ENCODE data around the gene HES2. TPM values are rescaled to one million over a fixed set of nuclear protein-coding genes. Genes with fewer than 3 reads are reported as not detected.

The HES2 gene
- total and polyA plus RNA-seq, 2 experiments from 2014 or later, result 1.6 to 2.1 TPM

DNA sequence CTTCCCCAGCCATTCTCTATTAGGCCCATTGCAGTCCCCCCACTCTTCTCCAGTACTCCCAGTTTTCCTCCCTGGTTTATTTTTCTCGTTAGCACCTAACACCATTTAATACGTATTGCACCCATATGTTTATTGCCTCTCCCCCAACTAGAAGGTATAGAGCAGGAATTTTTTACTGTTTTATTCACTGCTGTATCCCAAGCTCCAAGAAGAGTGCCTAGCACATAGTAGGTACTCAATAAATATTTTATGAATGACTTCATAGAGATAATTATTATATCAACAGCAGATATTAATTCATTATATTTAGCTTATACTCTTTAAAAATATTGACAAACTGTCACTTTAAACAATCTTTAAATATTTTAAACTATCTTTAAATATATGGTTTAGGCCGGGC is 20.4 kb downstream of the HES2 start:
- Mint-ChIP-seq H3K9me3 (0 out of 3 replicates have a peak, but pooled peaks cover 5% of the 10 kb centered on the region), H3K36me3 (ENCODE audit: low read depth) (peaks cover 6% of the 10 kb centered on the region; the same call in 2 of the 3 replicates), H3K4me3 (no peak overlapping the region; the same call in 2 of the 3 replicates), H3K4me1 (peaks cover under 1% of the 10 kb centered on the region; the same call in 2 of the 3 replicates), H3K27ac (no peak overlapping the region), H3K27me3 (ENCODE audit: insufficient read depth, low read depth, poor library complexity) (peaks cover 5% of the 10 kb centered on the region)
- ATAC-seq (no peak), DNase-seq (ENCODE audit: low spot score) (no peak)
- H3K79me2 ChIP-seq (replicated peaks; ENCODE audit: insufficient read depth), result no peaks in the 10 kb centered on the region
- H3K4me3 ChIP-seq, result no peak overlapping the region
- H3K4me2 ChIP-seq, result no peak overlapping the region
- no peak overlapping the region for H2AFZ ChIP-seq
- no peaks in the 10 kb centered on the region for H3K27me3 ChIP-seq (ENCODE audit: insufficient read depth)
- H3K27ac ChIP-seq (ENCODE audit: low read depth), result no peak overlapping the region
- no peaks in the 10 kb centered on the region for H3K36me3 ChIP-seq (ENCODE audit: insufficient read depth)
- no peaks in the 10 kb centered on the region for H3K4me1 ChIP-seq (ENCODE audit: insufficient read depth)
- no peaks in the 10 kb centered on the region for H3K9me2 ChIP-seq (ENCODE audit: insufficient read depth)
- no peaks in the 10 kb centered on the region for H4K20me1 ChIP-seq (replicated peaks; ENCODE audit: insufficient read depth)
- TF ChIP-seq, protein P1, sequence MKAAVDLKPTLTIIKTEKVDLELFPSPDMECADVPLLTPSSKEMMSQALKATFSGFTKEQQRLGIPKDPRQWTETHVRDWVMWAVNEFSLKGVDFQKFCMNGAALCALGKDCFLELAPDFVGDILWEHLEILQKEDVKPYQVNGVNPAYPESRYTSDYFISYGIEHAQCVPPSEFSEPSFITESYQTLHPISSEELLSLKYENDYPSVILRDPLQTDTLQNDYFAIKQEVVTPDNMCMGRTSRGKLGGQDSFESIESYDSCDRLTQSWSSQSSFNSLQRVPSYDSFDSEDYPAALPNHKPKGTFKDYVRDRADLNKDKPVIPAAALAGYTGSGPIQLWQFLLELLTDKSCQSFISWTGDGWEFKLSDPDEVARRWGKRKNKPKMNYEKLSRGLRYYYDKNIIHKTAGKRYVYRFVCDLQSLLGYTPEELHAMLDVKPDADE (IDR thresholded peaks at IDR 0.05), result no peak
- TF ChIP-seq NANOG (IDR thresholded peaks at IDR 0.05; ENCODE audit: borderline replicate concordance) (no peak), REST (IDR thresholded peaks at IDR 0.05; ENCODE audit: unreplicated experiment) (no peak), ZNF331 (CRISPR knock-in tag; IDR thresholded peaks at IDR 0.05; ENCODE audit: low read depth) (no peak), EZH2phosphoT487 (IDR thresholded peaks at IDR 0.05; ENCODE audit: unreplicated experiment) (no peak), POLR2AphosphoS5 (IDR thresholded peaks at IDR 0.05; ENCODE audit: low read depth) (no peak), JUNB (IDR thresholded peaks at IDR 0.05; ENCODE audit: unreplicated experiment) (no peak), EZH2 (IDR thresholded peaks at IDR 0.05; ENCODE audit: low read depth, unreplicated experiment) (no peak), CREB1 (CRISPR knock-in tag; IDR thresholded peaks at IDR 0.05; ENCODE audit: low read depth) (no peak), STAT1 (IDR thresholded peaks at IDR 0.05; ENCODE audit: unreplicated experiment) (no peak), ZNF114 (CRISPR knock-in tag; IDR thresholded peaks at IDR 0.05) (no peak)
- TF ChIP-seq, protein P2, sequence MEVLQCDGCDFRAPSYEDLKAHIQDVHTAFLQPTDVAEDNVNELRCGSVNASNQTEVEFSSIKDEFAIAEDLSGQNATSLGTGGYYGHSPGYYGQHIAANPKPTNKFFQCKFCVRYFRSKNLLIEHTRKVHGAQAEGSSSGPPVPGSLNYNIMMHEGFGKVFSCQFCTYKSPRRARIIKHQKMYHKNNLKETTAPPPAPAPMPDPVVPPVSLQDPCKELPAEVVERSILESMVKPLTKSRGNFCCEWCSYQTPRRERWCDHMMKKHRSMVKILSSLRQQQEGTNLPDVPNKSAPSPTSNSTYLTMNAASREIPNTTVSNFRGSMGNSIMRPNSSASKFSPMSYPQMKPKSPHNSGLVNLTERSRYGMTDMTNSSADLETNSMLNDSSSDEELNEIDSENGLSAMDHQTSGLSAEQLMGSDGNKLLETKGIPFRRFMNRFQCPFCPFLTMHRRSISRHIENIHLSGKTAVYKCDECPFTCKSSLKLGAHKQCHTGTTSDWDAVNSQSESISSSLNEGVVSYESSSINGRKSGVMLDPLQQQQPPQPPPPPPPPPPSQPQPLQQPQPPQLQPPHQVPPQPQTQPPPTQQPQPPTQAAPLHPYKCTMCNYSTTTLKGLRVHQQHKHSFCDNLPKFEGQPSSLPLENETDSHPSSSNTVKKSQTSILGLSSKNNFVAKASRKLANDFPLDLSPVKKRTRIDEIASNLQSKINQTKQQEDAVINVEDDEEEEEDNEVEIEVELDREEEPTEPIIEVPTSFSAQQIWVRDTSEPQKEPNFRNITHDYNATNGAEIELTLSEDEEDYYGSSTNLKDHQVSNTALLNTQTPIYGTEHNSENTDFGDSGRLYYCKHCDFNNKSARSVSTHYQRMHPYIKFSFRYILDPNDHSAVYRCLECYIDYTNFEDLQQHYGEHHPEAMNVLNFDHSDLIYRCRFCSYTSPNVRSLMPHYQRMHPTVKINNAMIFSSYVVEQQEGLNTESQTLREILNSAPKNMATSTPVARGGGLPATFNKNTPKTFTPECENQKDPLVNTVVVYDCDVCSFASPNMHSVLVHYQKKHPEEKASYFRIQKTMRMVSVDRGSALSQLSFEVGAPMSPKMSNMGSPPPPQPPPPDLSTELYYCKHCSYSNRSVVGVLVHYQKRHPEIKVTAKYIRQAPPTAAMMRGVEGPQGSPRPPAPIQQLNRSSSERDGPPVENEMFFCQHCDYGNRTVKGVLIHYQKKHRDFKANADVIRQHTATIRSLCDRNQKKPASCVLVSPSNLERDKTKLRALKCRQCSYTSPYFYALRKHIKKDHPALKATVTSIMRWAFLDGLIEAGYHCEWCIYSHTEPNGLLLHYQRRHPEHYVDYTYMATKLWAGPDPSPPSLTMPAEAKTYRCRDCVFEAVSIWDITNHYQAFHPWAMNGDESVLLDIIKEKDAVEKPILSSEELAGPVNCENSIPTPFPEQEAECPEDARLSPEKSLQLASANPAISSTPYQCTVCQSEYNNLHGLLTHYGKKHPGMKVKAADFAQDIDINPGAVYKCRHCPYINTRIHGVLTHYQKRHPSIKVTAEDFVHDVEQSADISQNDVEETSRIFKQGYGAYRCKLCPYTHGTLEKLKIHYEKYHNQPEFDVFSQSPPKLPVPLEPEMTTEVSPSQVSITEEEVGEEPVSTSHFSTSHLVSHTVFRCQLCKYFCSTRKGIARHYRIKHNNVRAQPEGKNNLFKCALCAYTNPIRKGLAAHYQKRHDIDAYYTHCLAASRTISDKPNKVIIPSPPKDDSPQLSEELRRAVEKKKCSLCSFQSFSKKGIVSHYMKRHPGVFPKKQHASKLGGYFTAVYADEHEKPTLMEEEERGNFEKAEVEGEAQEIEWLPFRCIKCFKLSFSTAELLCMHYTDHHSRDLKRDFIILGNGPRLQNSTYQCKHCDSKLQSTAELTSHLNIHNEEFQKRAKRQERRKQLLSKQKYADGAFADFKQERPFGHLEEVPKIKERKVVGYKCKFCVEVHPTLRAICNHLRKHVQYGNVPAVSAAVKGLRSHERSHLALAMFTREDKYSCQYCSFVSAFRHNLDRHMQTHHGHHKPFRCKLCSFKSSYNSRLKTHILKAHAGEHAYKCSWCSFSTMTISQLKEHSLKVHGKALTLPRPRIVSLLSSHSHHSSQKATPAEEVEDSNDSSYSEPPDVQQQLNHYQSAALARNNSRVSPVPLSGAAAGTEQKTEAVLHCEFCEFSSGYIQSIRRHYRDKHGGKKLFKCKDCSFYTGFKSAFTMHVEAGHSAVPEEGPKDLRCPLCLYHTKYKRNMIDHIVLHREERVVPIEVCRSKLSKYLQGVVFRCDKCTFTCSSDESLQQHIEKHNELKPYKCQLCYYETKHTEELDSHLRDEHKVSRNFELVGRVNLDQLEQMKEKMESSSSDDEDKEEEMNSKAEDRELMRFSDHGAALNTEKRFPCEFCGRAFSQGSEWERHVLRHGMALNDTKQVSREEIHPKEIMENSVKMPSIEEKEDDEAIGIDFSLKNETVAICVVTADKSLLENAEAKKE (CRISPR knock-in tag; IDR thresholded peaks at IDR 0.05), result no peak
- TF ChIP-seq, protein P3, sequence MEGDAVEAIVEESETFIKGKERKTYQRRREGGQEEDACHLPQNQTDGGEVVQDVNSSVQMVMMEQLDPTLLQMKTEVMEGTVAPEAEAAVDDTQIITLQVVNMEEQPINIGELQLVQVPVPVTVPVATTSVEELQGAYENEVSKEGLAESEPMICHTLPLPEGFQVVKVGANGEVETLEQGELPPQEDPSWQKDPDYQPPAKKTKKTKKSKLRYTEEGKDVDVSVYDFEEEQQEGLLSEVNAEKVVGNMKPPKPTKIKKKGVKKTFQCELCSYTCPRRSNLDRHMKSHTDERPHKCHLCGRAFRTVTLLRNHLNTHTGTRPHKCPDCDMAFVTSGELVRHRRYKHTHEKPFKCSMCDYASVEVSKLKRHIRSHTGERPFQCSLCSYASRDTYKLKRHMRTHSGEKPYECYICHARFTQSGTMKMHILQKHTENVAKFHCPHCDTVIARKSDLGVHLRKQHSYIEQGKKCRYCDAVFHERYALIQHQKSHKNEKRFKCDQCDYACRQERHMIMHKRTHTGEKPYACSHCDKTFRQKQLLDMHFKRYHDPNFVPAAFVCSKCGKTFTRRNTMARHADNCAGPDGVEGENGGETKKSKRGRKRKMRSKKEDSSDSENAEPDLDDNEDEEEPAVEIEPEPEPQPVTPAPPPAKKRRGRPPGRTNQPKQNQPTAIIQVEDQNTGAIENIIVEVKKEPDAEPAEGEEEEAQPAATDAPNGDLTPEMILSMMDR (conservative IDR thresholded peaks at IDR 0.05; ENCODE audit: low read depth in 2 of 2), result no peak
- H3F3A ChIP-seq (replicated peaks; ENCODE audit: low read depth), result 0 out of 2 replicates have a peak, but pooled peaks cover 4% of the 10 kb centered on the region
